GM19438 (cell line): Measurements from ENCODE around the gene CALML3.

Source experiments
- ATAC-seq: cut with Tn5 transposase; IDR thresholded peaks from one replicate; pipeline ENCODE4 v1.9.1; 2021; ENCODE audit warnings: low read depth; ENCODE audit not compliant: unreplicated experiment

The CALML3 gene

DNA sequence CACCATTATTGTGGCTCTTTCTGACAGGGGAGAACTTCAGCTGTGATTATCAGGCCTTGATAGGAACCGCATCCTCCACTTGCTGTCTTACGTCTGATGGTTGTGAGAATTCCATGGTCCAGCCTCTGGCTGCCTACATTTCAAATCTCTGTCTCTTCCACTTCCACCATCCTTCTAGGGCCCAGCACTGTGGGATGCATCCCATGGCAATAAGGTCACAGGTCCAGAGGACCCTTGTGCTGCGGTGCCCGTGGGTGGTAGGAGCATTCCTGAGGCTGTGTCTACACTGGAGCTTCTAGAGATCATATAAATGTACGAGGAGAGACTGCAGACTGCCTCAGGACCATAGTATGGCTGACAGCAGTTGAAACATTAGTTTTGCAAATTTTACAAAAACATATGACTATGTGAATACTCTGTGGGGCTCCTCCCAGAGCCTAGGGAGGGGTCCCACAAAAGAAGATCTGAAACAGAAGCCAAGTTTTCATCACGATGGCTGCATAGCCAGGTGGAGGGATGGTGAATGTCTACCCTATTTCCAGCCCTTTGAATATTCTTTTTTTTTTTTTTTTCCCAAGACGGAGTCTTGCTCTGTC lies 11.8 kb downstream of the CALML3 start:
- no peak for ATAC-seq

DNA sequence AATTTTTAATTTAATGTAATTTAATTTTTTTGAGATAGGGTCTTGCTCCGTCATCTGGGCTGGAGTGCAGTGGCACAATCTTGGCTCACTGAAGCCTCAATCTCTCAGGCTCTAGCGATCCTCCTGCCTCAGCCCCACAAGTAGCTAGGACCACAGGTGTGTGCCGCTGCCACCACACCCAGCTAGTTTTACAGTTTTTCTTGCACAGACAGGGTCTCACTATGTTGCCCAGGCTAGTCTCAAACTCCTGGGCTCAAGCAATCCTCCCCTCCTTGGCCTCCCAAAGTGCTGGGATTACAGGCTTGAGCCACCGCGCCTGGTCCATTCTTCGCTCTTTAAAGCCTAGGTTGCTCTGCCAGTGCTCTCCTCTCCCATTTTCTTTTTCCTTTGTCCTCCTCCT lies 12.9 kb downstream of the CALML3 start:
- no peak for ATAC-seq

DNA sequence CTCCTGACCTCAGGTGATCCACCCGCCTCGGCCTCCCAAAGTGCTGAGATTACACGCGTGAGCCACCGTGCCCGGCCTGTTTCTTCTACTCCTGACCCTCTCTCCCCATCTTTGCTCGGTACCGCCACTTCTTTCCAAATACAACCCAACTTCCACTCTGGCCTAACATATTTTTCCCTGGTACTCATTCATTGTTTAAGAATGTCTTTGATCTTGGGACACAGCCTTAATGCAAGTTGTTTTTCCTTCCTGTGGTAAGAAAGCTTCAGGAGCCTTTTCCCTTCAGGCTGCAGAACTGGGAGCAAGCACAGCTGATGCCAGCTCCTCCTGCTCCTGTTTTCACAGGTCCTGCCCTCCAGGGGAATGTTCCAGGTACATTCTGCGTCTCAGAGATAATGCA lies 13.7 kb downstream of the CALML3 start:
- no peak for ATAC-seq

DNA sequence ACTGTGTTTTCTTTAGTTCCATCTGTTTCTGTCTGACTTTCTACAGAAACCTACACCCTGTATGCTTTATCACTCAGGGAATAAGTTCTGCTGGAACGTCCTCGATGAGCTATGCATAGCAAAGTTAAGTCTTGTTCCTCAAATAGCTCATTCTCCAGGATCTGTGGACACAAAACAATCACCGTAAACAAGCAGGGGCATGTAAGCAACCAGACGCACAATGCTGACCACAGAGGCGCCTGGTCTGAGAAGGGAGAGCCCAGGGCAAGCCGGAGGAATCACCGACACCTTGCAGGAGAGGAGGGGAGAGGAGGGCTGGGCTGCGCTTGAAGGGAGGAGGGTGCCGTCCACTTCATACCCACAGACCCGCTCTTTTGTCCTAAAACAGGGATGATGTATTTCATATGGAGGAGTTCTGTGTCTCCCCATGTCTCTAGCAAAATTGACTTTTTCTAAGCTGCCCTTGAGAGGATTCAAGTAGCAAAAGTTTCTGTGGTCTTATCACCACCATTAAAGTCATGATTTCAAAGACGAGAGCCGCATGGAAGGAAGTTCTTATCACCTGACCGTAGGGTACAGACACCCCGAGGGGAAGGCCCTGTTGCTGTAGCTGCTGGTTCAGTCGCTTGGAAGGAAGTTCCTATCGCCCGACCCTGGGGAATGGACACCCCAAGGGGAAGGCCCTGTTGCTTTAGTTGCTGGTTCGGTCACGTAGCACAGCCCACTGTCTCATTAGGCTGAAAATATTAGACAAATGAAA lies 14.3 kb downstream of the CALML3 start:
- no peak for ATAC-seq

DNA sequence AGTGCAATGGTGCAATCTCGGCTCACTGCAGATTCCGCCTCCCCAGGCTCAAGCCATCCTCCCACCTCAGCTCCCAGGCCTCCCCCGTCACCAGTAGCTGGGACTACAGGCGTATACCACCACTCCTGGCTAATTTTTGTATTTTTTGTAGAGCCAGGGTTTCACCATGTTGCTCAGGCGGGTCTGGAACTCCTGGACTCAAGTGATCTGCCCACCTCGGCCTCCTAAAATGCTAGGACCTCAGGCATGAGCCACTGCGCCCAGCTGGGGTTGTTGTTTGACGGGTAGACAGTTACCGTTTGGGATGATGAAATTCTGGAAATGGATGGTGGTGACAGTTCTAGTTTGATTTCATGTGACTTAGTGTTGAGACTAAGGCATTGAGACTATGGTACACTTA lies 15.3 kb downstream of the CALML3 start:
- ATAC-seq, result no peak

DNA sequence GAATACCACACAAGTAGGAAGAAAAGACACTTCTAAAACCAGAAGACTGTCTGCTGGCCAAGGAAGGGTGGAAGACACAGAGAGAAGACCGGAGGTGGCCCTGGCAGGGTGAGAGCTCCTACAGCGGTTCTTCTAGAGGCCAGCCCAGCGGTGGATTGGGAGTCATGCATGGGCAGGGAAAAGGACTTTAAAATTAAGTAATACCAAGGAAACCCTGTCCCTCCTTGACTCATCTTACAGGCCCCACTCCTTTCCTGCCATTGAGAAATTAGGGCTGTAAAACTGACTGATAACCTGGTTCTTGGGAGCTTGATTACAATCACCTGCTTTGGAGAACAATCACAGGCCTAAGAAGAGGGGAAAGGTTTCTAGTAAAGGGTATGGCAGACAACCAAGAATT lies 16.1 kb downstream of the CALML3 start:
- ATAC-seq, result no peak

DNA sequence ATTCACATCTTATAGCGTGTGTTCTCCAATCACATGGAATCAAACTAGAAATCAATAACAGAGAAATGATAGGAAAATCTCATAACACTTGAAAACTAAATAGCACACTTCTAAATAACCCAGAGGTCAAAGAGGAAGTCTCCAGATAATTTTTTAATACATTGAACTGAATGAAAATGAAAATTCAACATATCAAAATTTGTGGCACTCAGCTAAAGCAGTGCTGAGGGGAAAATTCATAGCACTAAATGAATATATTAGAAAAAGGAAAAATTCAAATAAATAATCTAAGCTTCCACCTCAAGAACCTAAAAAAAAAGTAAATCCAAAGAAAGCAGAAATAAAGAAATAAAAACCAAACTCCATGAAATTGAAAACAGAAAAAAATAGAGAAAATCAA lies 17.3 kb downstream of the CALML3 start:
- ATAC-seq, result no peak

DNA sequence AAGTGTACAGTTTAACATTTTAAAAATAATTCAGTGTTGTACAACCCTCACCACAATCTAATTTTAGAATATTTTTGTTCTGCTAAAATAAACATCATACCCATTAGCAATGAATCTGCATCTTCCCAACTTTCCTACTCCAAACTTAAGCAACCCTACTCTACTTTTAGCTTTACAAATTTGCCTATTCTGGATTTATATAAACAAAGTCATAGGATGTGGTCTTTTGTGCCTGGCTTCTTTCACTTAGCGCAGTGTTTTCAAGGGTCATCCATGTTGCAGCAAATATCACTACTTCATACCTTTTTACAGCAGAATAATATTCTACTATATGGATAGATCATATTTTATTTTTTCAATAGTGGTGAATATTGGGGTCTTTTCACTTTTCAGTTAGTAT lies 18.9 kb downstream of the CALML3 start:
- no peak for ATAC-seq

DNA sequence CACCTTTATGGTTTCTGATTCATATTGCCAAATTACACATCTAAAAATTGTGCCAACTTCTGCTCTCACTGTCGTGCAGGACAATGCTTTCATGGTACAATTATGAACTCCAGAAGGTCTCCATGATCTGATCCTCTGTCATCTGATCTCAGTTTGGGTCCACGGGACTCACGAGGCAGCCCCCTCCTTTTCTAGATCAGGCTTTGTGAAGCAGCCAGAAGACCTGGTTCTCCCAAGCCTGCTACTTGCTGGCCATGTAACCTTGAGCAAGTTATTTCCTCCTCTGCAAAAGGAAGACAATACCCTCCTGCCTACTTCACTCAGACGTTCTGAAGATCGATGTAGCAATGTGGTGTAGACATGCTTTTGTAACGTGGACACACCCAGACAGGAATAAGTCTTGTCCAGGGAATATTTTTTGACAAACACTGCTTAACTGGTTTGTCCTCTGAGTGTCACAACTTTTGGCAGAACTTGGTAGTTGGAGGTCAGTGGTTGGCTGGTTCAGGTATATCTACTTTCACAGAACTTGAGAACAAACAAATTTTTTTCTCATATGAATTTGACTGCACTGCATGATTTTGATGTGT lies 19.6 kb downstream of the CALML3 start:
- ATAC-seq, result no peak

DNA sequence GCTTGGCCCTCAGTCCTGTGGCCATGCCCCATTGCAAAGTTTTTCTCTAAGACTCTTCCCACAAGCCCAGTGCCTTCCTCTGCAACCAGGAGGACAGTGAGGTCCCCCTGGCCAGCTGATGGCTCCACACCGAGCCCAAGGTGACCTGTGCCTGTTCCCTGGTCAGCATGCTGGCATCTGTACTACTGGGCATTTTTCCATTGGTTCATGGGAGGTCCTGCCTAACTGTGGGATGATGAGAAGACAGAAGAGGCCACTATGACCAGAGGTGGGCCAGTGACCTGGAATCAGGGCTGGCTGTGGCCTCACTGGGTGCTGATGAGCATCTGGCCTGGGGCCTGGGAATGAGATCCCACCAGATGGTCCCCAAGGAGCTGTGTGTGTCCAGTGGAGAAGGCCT lies 20.2 kb downstream of the CALML3 start:
- no peak for ATAC-seq

DNA sequence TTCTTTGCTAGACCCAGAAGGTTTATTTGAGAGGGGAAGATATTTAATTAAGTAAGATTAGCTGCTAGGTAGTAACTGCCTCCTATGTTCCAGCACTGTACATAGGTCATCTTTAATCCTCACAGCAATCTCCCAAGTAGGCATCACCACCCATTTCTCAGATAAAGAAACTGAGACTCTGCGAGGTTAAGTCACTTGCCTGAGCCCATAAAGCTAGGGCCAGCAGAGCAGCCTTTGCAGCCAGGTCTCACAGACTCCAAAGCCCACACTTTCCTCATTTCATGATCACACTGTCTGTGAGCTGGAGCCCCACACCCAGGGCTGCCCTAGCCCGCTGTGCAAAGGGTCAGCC lies 20.6 kb downstream of the CALML3 start:
- ATAC-seq, result no peak

DNA sequence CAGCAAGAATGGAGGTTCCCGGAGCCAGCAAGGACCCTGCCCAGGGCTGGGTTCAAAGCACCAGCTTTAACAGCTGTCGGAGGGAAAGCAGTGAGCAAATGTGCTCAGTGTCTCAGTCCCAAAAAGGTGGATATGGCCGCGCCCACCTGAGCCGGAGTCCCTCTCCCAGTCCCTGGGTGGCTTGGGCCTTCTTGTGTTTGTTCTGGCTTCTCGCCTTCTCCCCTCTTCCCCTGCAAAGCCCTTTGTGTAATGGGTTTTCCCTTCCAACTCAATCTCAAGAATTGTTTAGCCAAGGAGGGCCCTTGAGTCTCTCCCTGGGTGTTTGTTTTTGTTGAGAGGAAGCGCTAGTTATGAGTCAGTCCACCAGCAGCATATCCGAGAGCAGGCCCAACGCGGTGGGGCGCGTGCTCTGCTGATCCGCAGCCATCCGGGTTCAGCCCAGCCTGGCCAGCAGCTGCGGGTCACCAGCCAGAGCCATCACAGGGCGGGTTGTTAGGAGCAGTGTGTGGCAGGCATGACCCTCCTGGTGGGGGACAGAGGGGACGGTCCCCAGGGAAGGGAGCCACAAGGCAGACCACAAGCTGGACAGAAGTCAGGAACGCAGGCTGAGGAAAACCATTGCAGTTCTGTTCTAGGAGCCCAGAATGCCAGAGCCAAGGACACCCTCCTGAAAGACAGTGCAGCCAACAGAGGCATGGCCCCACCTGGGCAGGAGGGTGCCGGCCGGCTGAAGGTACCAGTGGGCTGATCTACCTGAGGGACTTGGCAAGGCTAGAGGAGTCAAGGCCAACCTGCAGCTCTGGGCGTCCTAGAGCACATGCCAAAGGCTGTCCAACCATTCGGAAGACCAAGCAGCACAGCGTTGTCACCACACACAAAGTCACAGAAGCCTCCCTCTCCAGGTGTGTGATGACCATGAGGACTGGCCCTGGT lies 21.3 kb downstream of the CALML3 start:
- no peak for ATAC-seq

DNA sequence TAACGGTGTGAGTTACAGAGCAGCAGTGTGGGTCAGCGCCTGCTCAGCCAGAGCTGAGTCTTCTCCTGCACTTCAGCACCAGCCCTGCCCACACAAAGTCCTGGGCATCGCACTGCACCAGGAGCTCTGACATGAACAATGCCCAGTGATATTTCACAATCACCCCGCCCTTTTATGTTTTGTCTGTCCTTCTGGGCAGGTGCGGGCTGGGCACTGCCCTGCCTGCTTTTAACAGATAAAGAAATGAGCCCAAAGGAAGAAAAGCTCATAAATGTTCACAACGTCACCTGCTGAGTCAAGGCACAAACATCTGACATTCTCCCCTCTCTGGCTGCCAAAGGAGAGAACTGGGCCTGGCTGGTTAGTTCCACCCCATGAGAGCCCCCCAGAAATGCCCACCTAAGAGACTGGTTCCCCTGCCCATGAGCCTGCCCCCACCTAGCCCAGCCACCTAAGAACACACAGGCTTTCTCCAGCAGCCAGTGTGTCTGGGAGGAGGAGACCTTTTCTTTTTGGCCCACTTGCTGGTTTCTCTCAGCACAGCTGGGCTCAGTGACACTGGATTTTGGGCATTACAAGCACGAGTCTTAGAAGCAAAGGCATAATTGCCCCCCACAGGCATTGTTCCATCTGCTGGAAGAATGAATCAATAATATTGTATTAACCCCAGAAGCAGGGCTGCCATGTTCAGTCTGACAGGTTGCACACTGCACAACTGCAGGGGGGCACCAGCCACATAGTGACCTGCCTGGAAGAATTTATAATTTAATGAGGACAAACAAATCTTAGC lies 22.3 kb downstream of the CALML3 start:
- ATAC-seq, result no peak

DNA sequence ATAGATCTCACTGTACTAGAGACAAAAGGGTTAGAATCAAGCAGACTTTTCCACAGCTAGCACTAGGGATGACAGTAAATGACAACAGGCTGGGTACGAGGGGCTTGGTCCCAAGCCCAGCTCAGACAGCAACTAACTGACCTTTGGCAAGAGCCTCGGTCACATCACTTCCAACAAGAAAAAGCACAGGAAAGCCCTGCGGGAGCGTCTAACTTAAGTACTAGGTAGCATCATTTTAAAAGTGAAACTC lies 22.8 kb downstream of the CALML3 start:
- no peak for ATAC-seq

DNA sequence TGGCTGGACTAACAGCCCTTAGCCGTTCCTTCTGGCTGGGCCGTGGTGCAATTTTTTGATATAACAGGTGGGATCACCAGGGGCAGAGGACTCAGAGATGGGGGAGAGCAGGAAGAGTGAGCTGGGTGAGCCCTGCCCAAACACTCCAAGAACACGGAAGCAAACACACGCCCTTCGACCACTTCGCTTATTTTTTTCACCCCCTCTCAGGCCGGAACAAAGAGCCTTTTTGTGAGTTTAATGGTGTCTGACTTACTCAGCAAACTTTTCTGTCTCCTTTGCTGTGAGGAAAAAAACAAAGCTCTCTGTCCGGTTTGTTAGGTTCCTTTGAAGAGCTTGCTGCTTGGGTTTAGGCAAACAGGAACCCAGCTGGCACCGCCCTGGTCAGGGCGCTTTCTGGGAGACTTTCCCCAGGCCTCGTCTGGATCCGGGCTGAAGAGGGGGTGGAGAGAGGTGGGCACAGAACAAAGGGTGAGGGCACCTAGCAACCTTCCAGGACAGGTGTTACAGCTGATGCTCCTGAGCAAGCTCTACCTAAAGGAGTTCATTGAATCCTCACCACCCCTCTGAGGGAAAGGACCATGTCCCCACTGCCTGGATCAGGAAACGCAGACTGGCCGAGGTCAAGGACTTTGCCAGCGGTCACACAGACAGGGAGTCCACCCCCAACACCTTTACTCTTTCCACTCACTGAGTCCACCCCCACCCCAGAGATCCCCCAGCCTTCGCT lies 23.3 kb downstream of the CALML3 start:
- ATAC-seq, result no peak

DNA sequence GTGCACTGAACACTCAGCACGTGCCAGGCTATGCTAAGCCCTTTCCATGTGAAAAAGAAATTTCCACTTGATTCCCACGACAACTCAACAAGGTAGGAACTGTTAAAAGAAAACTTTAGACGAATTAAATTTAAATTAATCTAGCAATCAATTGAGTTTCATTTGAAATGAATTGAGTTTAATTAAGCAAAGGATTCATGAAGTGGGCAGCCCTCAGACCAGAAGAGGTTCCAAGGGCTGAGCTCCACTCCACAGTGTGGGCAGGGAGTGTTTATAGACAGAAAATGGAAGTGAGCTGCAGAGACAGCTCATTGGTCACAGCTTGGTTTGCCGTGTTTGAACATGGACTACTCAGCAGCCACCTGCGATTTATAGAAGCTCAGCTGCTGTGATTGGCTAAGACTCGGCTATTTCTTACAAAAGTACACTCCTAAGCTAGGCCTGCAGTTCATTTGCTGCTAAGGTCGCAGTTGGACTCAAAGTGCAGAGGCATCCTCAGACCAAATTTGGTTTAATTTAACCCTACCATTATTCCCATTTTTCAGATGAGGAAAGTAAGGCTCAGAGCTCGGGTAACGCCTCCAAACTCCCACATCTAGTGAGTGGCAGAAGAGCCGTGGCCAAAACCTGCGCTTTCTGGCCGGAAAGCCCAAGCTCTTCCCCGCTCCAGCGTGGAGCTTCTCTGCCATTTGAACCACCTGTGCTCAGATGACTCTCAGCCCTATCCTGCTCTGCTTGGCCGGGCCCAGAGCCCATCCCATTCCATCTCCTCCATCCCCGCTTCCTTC lies 24.9 kb downstream of the CALML3 start:
- no peak for ATAC-seq

DNA sequence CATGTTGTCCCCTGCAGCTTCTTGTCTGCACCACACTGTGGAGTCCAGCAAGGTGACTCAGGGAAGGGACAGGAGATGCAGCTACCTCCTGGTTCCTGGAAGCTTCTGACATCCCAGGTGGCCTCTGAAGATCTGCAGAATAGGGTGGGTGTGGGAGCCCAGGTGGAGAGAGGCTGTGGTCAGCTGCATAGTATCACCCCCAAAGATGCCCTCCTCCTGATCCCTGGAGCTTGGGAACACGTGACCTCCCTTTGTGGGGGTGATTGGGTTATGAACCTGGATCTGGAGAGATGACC lies 25.4 kb downstream of the CALML3 start:
- no peak for ATAC-seq

DNA sequence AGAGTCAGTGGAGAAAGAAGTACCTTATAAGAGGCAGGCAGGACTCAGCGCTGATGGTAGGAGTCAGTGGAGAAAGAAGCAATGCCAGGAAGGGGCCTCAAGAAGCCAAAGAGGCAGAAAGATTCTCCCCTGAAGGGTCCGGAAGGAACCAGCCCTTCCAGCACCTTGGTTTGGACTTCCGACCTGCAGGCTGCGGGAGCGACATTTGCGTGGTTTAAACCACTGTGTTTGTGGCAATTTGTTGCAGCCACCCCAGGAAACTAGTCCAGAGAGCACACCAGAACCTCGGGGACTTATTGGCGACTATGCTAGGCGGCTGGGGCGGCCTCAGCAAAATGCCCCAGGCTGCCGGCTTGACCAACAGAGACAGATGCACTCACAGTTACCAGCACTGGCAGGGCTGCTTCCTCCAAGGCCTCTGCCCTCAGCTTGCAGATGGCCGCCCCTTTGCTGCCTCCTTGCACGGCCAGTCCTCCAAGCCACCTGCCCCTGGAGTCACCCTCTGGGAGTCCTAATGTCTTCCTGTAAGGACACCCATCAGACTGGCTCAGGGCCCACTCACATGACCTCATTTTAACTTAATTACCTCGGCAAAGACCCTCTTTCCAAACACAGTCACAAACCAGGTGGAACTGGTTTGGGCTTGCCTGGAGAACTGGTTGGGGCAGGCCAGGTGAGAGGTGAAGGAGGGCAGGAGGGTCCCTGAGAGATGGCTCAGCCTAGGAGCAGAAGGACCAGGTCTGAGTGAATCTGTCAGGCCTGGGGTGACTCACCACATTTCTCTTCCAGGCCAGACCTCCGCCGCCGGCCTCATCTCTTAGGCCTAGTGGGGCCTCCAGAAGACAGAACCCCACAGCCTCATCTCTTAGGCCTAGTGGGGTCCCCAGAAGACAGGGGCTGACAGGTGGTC lies 26.1 kb downstream of the CALML3 start:
- no peak for ATAC-seq
